BLaER1 treated with 17β-estradiol and CSF1 and Interleukin-3, amounts not matched to agents 10 nM and 100 nM (cell line): ENCODE results near the gene PPP3CA.

Experiments
- H3K27ac ChIP-seq, 11 experiments: shearing (Covaris generic); formaldehyde crosslinking; 2 replicates each; pipeline ENCODE4 v1.8.1; 2022
- H3K27me3 ChIP-seq, 11 experiments: shearing (Covaris generic); formaldehyde crosslinking; 2 replicates each; pipeline ENCODE4 v1.8.1; 2022
- H3K36me3 ChIP-seq, 11 experiments: shearing (Covaris generic); formaldehyde crosslinking; 2 replicates each; pipeline ENCODE4 v1.8.1; 2022
- H3K4me1 ChIP-seq, 10 experiments: shearing (Covaris generic); formaldehyde crosslinking; 2 replicates each; pipeline ENCODE4 v1.8.1; 2022
- H3K4me2 ChIP-seq, 11 experiments: shearing (Covaris generic); formaldehyde crosslinking; 2 replicates each; pipeline ENCODE4 v1.8.1; 2022
- H3K4me3 ChIP-seq, 10 experiments: shearing (Covaris generic); formaldehyde crosslinking; 2 replicates each; pipeline ENCODE4 v1.8.1; 2022
- H3K9ac ChIP-seq, 11 experiments: shearing (Covaris generic); formaldehyde crosslinking; 2 replicates each; pipeline ENCODE4 v1.8.1; 2022
- H3K9me3 ChIP-seq, 11 experiments: shearing (Covaris generic); formaldehyde crosslinking; replicated peaks in 1 of 11; 2 replicates each; pipeline ENCODE4 v1.8.1; 2022
- H4K20me1 ChIP-seq, 11 experiments: shearing (Covaris generic); formaldehyde crosslinking; 2 replicates each; pipeline ENCODE4 v1.8.1; 2022
- Cebpa-rat ChIP-seq, 11 experiments: shearing (Covaris generic); IDR thresholded peaks; 2 replicates each; pipeline ENCODE4 v1.8.1; 2022

PPP3CA gene

DNA sequence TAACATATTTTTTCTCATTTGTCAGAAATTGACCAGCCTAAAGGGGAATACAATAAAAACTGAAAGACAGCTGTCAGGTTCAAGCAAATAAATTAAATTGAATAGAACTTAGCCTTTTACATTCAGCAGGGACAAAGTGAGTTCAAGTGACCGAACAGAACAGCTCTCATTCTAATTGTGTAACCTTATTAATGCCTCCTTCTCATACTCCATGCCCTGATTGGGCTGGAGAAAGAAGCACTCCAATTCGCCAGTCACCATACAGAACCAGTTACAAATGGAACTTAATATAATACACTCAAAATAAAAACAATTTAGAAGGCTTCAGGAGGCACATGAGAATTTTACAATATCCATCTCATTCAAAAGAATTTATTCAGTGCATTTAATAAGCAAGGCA lies 8.0 kb downstream of the PPP3CA start:
- peaks cover 15 to 100% (median 81%) of the 10 kb centered on the region in 11 experiments; a peak in 21 of 22 replicates for H4K20me1 ChIP-seq
- H3K36me3 ChIP-seq: peaks cover 0 to 31% (median 16%) of the 10 kb centered on the region in 11 experiments; a peak in 15 of 22 replicates
- no peak overlapping the region for H3K9ac ChIP-seq
- H3K4me1 ChIP-seq: peaks cover 6 to 43% (median 15%) of the 10 kb centered on the region in 10 experiments; a peak in 18 of 20 replicates
- H3K4me2 ChIP-seq: no peak overlapping the region
- H3K27ac ChIP-seq: no peak overlapping the region
- no peak for TF ChIP-seq Cebpa-rat (IDR thresholded peaks at IDR 0.05)
- H3K9me3 ChIP-seq: 0 out of 22 replicates have a peak, but pooled peaks cover 0 to 4% (median 0%) of the 10 kb centered on the region in 11 experiments
- H3K27me3 ChIP-seq: no peaks in the 10 kb centered on the region
- H3K4me3 ChIP-seq: no peak overlapping the region

GRCh38 chr4:101337688-101338087 lies 9.6 kb downstream of the PPP3CA start:
- Histone ChIP-seq H3K4me2 (0 out of 22 replicates have a peak overlapping the region, but pooled peaks of 3 of the 11 experiments have one; percentile 5 to 27 (median 11)), H3K4me3 (no peak overlapping the region), H3K27ac (no peak overlapping the region), H4K20me1 (peaks cover 13 to 100% (median 82%) of the 10 kb centered on the region in 11 experiments; a peak in 21 of 22 replicates), H3K9ac (no peak overlapping the region), H3K4me1 (peaks cover 6 to 26% (median 8%) of the 10 kb centered on the region in 10 experiments; a peak in 14 of 20 replicates), H3K9me3 (0 out of 22 replicates have a peak, but pooled peaks cover 0 to 4% (median 0%) of the 10 kb centered on the region in 11 experiments), H3K27me3 (no peaks in the 10 kb centered on the region), H3K36me3 (peaks cover 0 to 40% (median 16%) of the 10 kb centered on the region in 11 experiments; a peak in 14 of 22 replicates)
- no peak for TF ChIP-seq Cebpa-rat (IDR thresholded peaks at IDR 0.05)

DNA sequence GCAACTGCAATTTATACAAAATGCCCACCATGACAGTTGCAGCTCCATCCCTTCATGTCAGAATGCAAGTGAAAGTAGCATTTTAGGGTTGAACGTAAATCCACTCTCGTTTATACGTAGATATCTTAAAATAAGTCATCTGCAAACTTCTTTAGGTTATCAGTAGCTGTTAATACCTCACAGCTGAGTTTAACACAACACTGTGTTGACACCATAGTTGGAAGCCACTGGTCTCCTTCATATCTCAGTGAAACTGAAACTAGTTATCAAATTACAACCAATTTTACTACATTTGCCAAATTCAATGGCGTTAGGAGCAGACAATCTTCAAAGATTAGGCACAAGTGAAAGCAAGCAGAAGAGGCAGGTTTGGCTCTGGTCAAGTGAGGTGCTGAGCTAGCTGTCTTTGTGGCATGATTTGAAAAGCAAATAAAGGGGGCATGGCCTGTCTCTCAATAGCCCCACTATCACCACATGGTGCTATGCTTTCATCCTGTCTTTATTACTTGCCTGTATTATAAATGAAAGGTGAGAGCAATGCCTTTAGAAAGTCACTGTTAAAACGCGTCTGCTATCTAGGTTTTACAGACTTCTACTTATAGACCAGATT lies 12.3 kb downstream of the PPP3CA start:
- Histone ChIP-seq H3K4me2 (no peak overlapping the region), H3K27me3 (no peaks in the 10 kb centered on the region), H3K36me3 (peaks cover 0 to 33% (median 12%) of the 10 kb centered on the region in 11 experiments; a peak in 12 of 22 replicates), H3K9ac (no peak overlapping the region), H4K20me1 (peaks cover 14 to 100% (median 80%) of the 10 kb centered on the region in 11 experiments; a peak in 20 of 22 replicates), H3K27ac (no peak overlapping the region), H3K9me3 (peaks cover 0 to 8% (median 0%) of the 10 kb centered on the region in 11 experiments; a peak in 2 of 22 replicates), H3K4me1 (peaks cover 6 to 15% (median 8%) of the 10 kb centered on the region in 10 experiments; a peak in 13 of 20 replicates), H3K4me3 (no peak overlapping the region)
- no peak for TF ChIP-seq Cebpa-rat (IDR thresholded peaks at IDR 0.05)

DNA sequence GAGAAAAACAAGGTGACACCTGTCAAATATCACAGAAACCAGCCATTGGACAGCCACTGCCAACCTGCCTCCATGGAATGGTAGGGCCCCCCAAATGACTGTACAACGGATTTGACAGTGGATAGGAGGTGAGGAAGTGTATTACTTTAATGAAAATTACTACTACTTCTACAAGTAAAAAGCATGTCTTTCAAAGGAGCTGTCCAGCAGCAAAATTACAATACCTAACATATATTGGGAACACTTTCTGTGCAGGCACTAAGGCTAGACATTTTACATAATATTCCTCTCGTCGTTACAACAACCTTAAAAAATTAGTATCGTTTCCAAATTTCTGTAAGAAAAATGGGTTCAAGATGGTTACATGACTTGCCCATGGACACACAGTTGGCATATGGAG lies 14.9 kb downstream of the PPP3CA start:
- Histone ChIP-seq H3K4me2 (no peak overlapping the region), H3K27ac (no peak overlapping the region), H3K4me1 (peaks cover 8 to 36% (median 17%) of the 10 kb centered on the region in 10 experiments; a peak in 16 of 20 replicates), H3K36me3 (peaks cover 0 to 26% (median under 1%) of the 10 kb centered on the region in 11 experiments; a peak in 8 of 22 replicates), H3K9me3 (peaks cover 0 to 8% (median 0%) of the 10 kb centered on the region in 11 experiments; a peak in 2 of 22 replicates), H3K9ac (no peak overlapping the region), H3K27me3 (no peaks in the 10 kb centered on the region), H4K20me1 (peaks cover 21 to 100% (median 80%) of the 10 kb centered on the region in 11 experiments; a peak in 18 of 22 replicates), H3K4me3 (no peak overlapping the region)
- TF ChIP-seq Cebpa-rat (IDR thresholded peaks at IDR 0.05): no peak

DNA sequence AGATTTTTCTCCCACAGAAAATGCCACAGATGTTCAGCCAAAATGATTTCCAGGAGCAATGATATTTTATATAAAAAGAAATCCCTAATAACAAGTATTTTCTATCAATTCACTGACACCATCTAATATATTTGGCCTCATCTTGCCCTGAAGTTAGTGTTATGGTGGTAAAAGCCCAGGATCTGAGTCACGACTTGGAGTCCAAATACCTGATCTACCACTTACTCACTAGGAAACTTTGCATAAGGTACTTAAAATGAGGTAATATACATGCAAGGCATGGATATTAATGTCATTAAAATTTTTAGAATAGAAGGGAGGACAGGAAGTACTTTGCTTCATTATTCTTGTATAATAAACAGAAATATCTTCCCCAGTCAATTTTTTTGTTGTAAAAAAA lies 16.3 kb downstream of the PPP3CA start:
- Histone ChIP-seq H3K9ac (no peak overlapping the region), H3K4me1 (peaks cover 0 to 39% (median 13%) of the 10 kb centered on the region in 10 experiments; a peak in 14 of 20 replicates), H3K27ac (no peak overlapping the region), H3K4me2 (no peak overlapping the region), H3K27me3 (no peaks in the 10 kb centered on the region), H3K9me3 (peaks cover 0 to 7% (median 0%) of the 10 kb centered on the region in 11 experiments; a peak in 2 of 22 replicates), H3K4me3 (no peak overlapping the region), H3K36me3 (peaks cover 0 to 18% (median 0%) of the 10 kb centered on the region in 11 experiments; a peak in 5 of 22 replicates), H4K20me1 (peaks cover 17 to 100% (median 86%) of the 10 kb centered on the region in 11 experiments; a peak in 18 of 22 replicates)
- TF ChIP-seq Cebpa-rat (IDR thresholded peaks at IDR 0.05): no peak

GRCh38 chr4:101329592-101329991 lies 17.7 kb downstream of the PPP3CA start:
- Histone ChIP-seq H4K20me1 (peaks cover 19 to 100% (median 76%) of the 10 kb centered on the region in 11 experiments; a peak in 18 of 22 replicates), H3K4me2 (no peak overlapping the region), H3K9ac (no peak overlapping the region), H3K27me3 (no peaks in the 10 kb centered on the region), H3K4me1 (peaks cover 0 to 39% (median 13%) of the 10 kb centered on the region in 10 experiments; a peak in 14 of 20 replicates), H3K9me3 (peaks cover 0 to 5% (median 0%) of the 10 kb centered on the region in 11 experiments; a peak in 4 of 22 replicates), H3K36me3 (peaks cover 0 to 13% (median 0%) of the 10 kb centered on the region in 11 experiments; a peak in 3 of 22 replicates), H3K27ac (no peak overlapping the region), H3K4me3 (no peak overlapping the region)
- no peak for TF ChIP-seq Cebpa-rat (IDR thresholded peaks at IDR 0.05)

DNA sequence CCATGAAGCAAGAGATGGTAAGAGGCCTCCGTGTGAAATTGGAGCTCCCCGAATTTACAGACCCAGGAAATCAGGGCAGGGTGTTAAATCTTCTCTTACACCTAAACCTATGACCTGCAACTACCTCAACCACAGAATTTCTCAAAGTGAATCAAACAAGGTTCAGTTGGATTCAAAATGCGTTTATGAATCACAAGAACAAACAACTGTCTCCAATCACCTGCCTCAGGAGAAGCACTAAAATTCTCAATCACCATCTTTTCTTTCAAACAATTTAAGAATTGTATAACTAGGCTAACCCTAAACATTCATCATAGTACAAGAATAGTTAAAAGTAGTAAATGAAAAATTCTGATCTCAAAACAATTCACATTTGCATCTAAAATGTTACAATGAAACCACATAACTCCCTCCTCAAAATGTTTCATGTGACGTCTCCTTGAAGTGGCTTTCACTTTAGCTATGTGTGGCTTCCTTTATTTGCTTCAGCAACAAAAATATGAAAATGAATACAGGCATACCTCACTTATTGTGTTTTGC lies 19.2 kb downstream of the PPP3CA start:
- H3K27me3 ChIP-seq: no peaks in the 10 kb centered on the region
- peaks cover 0 to 39% (median 13%) of the 10 kb centered on the region in 10 experiments; a peak in 14 of 20 replicates for H3K4me1 ChIP-seq
- H3K4me2 ChIP-seq: peak overlapping the region in 9 of 11 experiments; percentile 6 to 46 (median 19); a peak in 12 of 22 replicates
- peaks cover 15 to 99% (median 69%) of the 10 kb centered on the region in 11 experiments; a peak in 18 of 22 replicates for H4K20me1 ChIP-seq
- no peak for TF ChIP-seq Cebpa-rat (IDR thresholded peaks at IDR 0.05)
- peaks cover 0 to 6% (median 0%) of the 10 kb centered on the region in 11 experiments; a peak in 2 of 22 replicates for H3K36me3 ChIP-seq
- peaks cover 0 to 5% (median 0%) of the 10 kb centered on the region in 11 experiments; a peak in 6 of 22 replicates for H3K9me3 ChIP-seq
- no peak overlapping the region for H3K9ac ChIP-seq
- H3K27ac ChIP-seq: no peak overlapping the region
- no peak overlapping the region for H3K4me3 ChIP-seq

DNA sequence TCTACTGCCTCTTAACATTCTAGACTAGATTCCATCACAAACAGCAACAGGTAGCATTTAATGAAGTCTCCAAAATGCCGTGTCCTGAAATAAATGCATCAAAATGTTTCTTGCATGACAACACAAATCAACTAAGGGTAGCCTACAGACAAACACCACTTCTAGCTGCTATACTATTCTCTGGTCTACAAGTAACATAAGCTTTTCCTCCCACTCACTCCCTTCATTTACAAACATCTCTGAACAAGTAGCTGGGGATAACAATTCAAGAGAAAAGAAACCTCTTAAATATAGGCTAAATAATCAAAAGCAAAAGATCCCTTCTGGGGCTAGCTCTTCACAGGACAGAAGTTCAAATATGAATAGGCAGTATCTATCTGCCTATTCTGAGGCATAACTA lies 20.8 kb downstream of the PPP3CA start:
- H3K27ac ChIP-seq: no peak overlapping the region
- TF ChIP-seq Cebpa-rat (IDR thresholded peaks at IDR 0.05): no peak
- no peak overlapping the region for H3K4me2 ChIP-seq
- no peak overlapping the region for H3K9ac ChIP-seq
- H4K20me1 ChIP-seq: peaks cover 10 to 99% (median 60%) of the 10 kb centered on the region in 11 experiments; a peak in 17 of 22 replicates
- H3K4me1 ChIP-seq: peaks cover 4 to 39% (median 14%) of the 10 kb centered on the region in 10 experiments; a peak in 16 of 20 replicates
- peaks cover 0 to 6% (median 0%) of the 10 kb centered on the region in 11 experiments; a peak in 1 of 22 replicates for H3K36me3 ChIP-seq
- no peak overlapping the region for H3K4me3 ChIP-seq
- peaks cover 0 to 5% (median 0%) of the 10 kb centered on the region in 11 experiments; a peak in 5 of 22 replicates for H3K9me3 ChIP-seq
- H3K27me3 ChIP-seq: no peaks in the 10 kb centered on the region
